GM12878 (cell line): Measurements from ENCODE around the gene GPC6. TPM values are rescaled to one million over a fixed set of nuclear protein-coding genes. Genes with fewer than 3 reads are reported as not detected.

ENCODE experiments used
- ATAC-seq: fragments of 200-7000 bp; cut with Tn5 transposase; 3 replicates; pipeline ENCODE4 v1.9.1; 2020; ENCODE audit warnings: mild to moderate bottlenecking, moderate library complexity
- BruUV-seq: library from RNA; stranded (reverse); fragments of 400-500 nt; replicated peaks from 2 replicates; lab custom pipeline; 2021; lab: Mats Ljungman, UMichigan
- CTCF ChIA-PET: fragments of 300-600 bp; sonication (Branson Sonifier 250); formaldehyde crosslinking; extraction: SDS; loops from one replicate; lab custom pipeline; 2021; ENCODE audit warnings: inconsistent platforms; lab: Yijun Ruan, JAX
- POLR2A ChIA-PET: fragments of 350-600 bp; formaldehyde crosslinking; extraction: SDS; loops from one replicate; lab custom pipeline; 2021; ENCODE audit warnings: inconsistent platforms; lab: Charles Lee
- RAD21 ChIA-PET: fragments of 300-600 bp; sonication (Branson Sonifier 250); formaldehyde crosslinking; loops from one replicate; lab custom pipeline; 2023; ENCODE audit warnings: antibody characterized with exemption; ENCODE audit not compliant: unreplicated experiment; lab: Charles Lee
- SMC1A ChIA-PET: fragments of 300-600 bp; sonication (Branson Sonifier 250); formaldehyde crosslinking; loops from one replicate; lab custom pipeline; 2023; ENCODE audit not compliant: unreplicated experiment, uncharacterized antibody; lab: Charles Lee
- DNase-seq: peaks from one replicate; pipeline ENCODE4 v3.0.0-alpha.2; 2011; ENCODE audit warnings: low read depth, low spot score
- FAIRE-seq: peaks from 3 replicates; lab custom pipeline; 2011; peaks lifted over from hg19 to GRCh38; lab: Jason Lieb, UNC
- H2AFZ ChIP-seq: 2 replicates; pipeline ENCODE4 v1.6.0; 2011; ENCODE audit warnings: low read depth, low read length, control low read depth; ENCODE audit not compliant: control insufficient read depth
- H3K27ac ChIP-seq: 2 replicates; pipeline ENCODE4 v1.5.1; 2011; ENCODE audit warnings: control low read depth; ENCODE audit not compliant: control insufficient read depth, insufficient read depth
- H3K27me3 ChIP-seq, 2 experiments: replicated peaks in 1 of 2; 2 replicates each; pipeline versions ENCODE4 v1.6.0 to v1.6.1; 2011; ENCODE audit warnings: low read length in 1 of 2; ENCODE audit not compliant: control insufficient read depth in 2 of 2, insufficient read depth in 2 of 2
- H3K36me3 ChIP-seq, 2 experiments: 2 replicates each; pipeline ENCODE4 v1.5.1; 2011; ENCODE audit warnings: low read length in 1 of 2; ENCODE audit not compliant: control insufficient read depth in 2 of 2, insufficient read depth in 2 of 2
- H3K4me1 ChIP-seq: 2 replicates; pipeline ENCODE4 v1.6.1; 2011; ENCODE audit warnings: mild to moderate bottlenecking, low read length, moderate library complexity, mixed read lengths; ENCODE audit not compliant: control insufficient read depth, insufficient read depth
- H3K4me2 ChIP-seq: 2 replicates; pipeline ENCODE4 v1.6.0; 2011; ENCODE audit warnings: control low read depth; ENCODE audit not compliant: control insufficient read depth, insufficient read depth
- H3K4me3 ChIP-seq: fragments of 200-600 bp; sonication (generic); 2 replicates; pipeline ENCODE4 v1.5.1; 2016
- H3K79me2 ChIP-seq: 2 replicates; pipeline ENCODE4 v1.6.0; 2011; ENCODE audit warnings: low read length; ENCODE audit not compliant: control insufficient read depth, insufficient read depth
- H3K9ac ChIP-seq: 2 replicates; pipeline ENCODE4 v1.8.0; 2011; ENCODE audit warnings: low read length, control low read depth, mixed read lengths; ENCODE audit not compliant: control insufficient read depth, insufficient read depth
- H3K9me3 ChIP-seq: replicated peaks from 3 replicates; pipeline ENCODE4 v1.5.1; 2011; ENCODE audit warnings: mild to moderate bottlenecking, low read length; ENCODE audit not compliant: control insufficient read depth, insufficient read depth
- H4K20me1 ChIP-seq: 2 replicates; pipeline ENCODE4 v1.6.0; 2011; ENCODE audit not compliant: control insufficient read depth, insufficient read depth
- DPF2 ChIP-seq: fragments of 450-650 bp; IDR thresholded peaks from 2 replicates; pipeline ENCODE4 v1.6.1; 2017; ENCODE audit warnings: mild to moderate bottlenecking
- IKZF2 ChIP-seq, 2 experiments: fragments of 450-650 bp; IDR thresholded peaks; 2 replicates each; pipeline ENCODE4 v1.6.1; 2017; ENCODE audit warnings: mild to moderate bottlenecking in 2 of 2, moderate library complexity in 2 of 2
- NR2C1 ChIP-seq: fragments of 450-650 bp; IDR thresholded peaks from 2 replicates; pipeline ENCODE4 v1.6.1; 2017; ENCODE audit warnings: antibody characterized with exemption, mild to moderate bottlenecking, moderate library complexity
- NR2C2 ChIP-seq: IDR thresholded peaks from 2 replicates; pipeline ENCODE4 v1.6.1; 2011; ENCODE audit warnings: borderline replicate concordance, low read depth; ENCODE audit not compliant: control insufficient read depth, insufficient read length
- STAT3 ChIP-seq: IDR thresholded peaks from 2 replicates; pipeline ENCODE4 v1.6.1; 2011; ENCODE audit warnings: low read depth, low read length, improper control_type of control experiment
- TCF12 ChIP-seq: IDR thresholded peaks from 2 replicates; pipeline ENCODE4 v1.6.1; 2011; ENCODE audit warnings: low read depth, mild to moderate bottlenecking, low read length
- ZBTB11 ChIP-seq: fragments of 450-650 bp; formaldehyde crosslinking; IDR thresholded peaks from 2 replicates; pipeline ENCODE4 v1.5.0; 2022; ENCODE audit warnings: mild to moderate bottlenecking, missing genetic modification characterization
- ZNF207 ChIP-seq: fragments of 450-650 bp; IDR thresholded peaks from 2 replicates; pipeline ENCODE4 v1.6.1; 2014; ENCODE audit warnings: antibody characterized with exemption, mild to moderate bottlenecking, borderline replicate concordance
- ZNF217 ChIP-seq: fragments of 450-650 bp; IDR thresholded peaks from 2 replicates; pipeline ENCODE4 v1.6.1; 2017; ENCODE audit warnings: antibody characterized with exemption, mild to moderate bottlenecking
- whole genome bisulfite sequencing: methylation state at CpG from one replicate; pipeline ENCODE4 v1.1.6; 2016; ENCODE audit warnings: low lambda C conversion rate; ENCODE audit not compliant: insufficient replicate concordance, insufficient coverage; ENCODE audit errors: missing lambda C conversion rate; 5-methylcytosine and 5-hydroxymethylcytosine counted together
- in situ Hi-C: fragments of 300-500 bp; cut with MboI; formaldehyde crosslinking; loops from 9 replicates; pipeline ENCODE4 v1.14.3; 2018; ENCODE audit warnings: mixed read lengths
- intact Hi-C: fragments of 100-400 bp; cut with micrococcal nuclease; formaldehyde crosslinking; loops from one replicate; pipeline ENCODE4 v1.14.2; 2022; ENCODE audit not compliant: unreplicated experiment
- polyA plus RNA-seq, 11 experiments: library from polyadenylated mRNA; depleted of rRNA in 4 of 11; unstranded in 6 of 11; stranded (reverse) in 5 of 11; fragments of >200 nt; fragmentation: Nextera tagmentation in 4 of 11; fragmentation: Illumina TruSeq in 1 of 11; extraction: Ambion mirVana in 4 of 11; extraction: Trizol in 1 of 11; gene quantifications; 1 replicate in 1 of 11; 2 replicates in 10 of 11; pipeline versions ENCODE4 v1.2.1 to v1.2.3, GENCODE V29; 2011 to 2016; ENCODE audit warnings: inconsistent platforms in 2 of 11, missing spikeins in 2 of 11, low read depth in 1 of 11
- total RNA-seq, 4 experiments: library from RNA; depleted of rRNA in 3 of 4; stranded (reverse); fragments of >200 nt in 3 of 4; fragmentation: Illumina TruSeq in 1 of 4; extraction: Trizol in 1 of 4; gene quantifications; 2 replicates each; pipeline versions ENCODE4 v1.2.1 to v1.2.3, GENCODE V29; 2013 to 2021
- TF ChIP-seq, protein P1 (sequence below): IDR thresholded peaks from 2 replicates; pipeline ENCODE4 v1.6.1; 2011; ENCODE audit warnings: borderline replicate concordance, low read depth, mild to moderate bottlenecking, moderate library complexity, low read length; ENCODE audit not compliant: insufficient read depth, poor library complexity, severe bottlenecking
- TF ChIP-seq, protein P2 (sequence below): IDR thresholded peaks from 2 replicates; pipeline ENCODE4 v1.6.1; 2011; ENCODE audit warnings: borderline replicate concordance, low read depth, mild to moderate bottlenecking, moderate library complexity, mixed read lengths, low read length; ENCODE audit not compliant: insufficient read depth; ENCODE audit errors: extremely low read length

Gene GPC6
- total and polyA plus RNA-seq, 10 of the 15 experiments (the other 5 are each of a cell fraction or from before 2014, with no cell fraction given), result 0.03 to 0.04 (median 0.03) TPM; not detected in 7

- no peaks in the 10 kb centered on the region for H3K36me3 ChIP-seq
- TF ChIP-seq NR2C1 (no peak), ZNF217 (no peak), DPF2 (no peak)
- TF ChIP-seq, protein P1, sequence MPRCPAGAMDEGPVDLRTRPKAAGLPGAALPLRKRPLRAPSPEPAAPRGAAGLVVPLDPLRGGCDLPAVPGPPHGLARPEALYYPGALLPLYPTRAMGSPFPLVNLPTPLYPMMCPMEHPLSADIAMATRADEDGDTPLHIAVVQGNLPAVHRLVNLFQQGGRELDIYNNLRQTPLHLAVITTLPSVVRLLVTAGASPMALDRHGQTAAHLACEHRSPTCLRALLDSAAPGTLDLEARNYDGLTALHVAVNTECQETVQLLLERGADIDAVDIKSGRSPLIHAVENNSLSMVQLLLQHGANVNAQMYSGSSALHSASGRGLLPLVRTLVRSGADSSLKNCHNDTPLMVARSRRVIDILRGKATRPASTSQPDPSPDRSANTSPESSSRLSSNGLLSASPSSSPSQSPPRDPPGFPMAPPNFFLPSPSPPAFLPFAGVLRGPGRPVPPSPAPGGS, result no peak
- H3K4me3 ChIP-seq, result no peak overlapping the region
- ChIA-PET POLR2A (no interaction called here), RAD21 (no interaction called here), CTCF (no interaction called here), SMC1A (interaction anchor here (1.2 kb wide), 1 partner anchor 12 kb away, joined by 3 read pairs; no protein-coding TSS in a partner anchor)
- no peaks in the 10 kb centered on the region for H3K9me3 ChIP-seq
- 0% methylated on average over 1 of the region's 1 CpG for WGBS
- DNase-seq, result no peak
- H3K27me3 ChIP-seq, result no peaks in the 10 kb centered on the region
- intact Hi-C loops (no loop called here), in situ Hi-C loops (no loop called here)
- H4K20me1 ChIP-seq, result no peaks in the 10 kb centered on the region
- H3K4me2 ChIP-seq, result no peak overlapping the region
- FAIRE-seq, result no peak
- no peak overlapping the region for H3K27ac ChIP-seq
- no peak overlapping the region for H3K9ac ChIP-seq
- no peak for ATAC-seq
- H3K79me2 ChIP-seq, result no peaks in the 10 kb centered on the region
- H3K4me1 ChIP-seq, result no peaks in the 10 kb centered on the region
- no TSS peak for BruUV-seq
- H2AFZ ChIP-seq, result no peak overlapping the region
Observed at GRCh38 chr13:93778548-93778947, 551.9 kb downstream of the GPC6 start.

DNA sequence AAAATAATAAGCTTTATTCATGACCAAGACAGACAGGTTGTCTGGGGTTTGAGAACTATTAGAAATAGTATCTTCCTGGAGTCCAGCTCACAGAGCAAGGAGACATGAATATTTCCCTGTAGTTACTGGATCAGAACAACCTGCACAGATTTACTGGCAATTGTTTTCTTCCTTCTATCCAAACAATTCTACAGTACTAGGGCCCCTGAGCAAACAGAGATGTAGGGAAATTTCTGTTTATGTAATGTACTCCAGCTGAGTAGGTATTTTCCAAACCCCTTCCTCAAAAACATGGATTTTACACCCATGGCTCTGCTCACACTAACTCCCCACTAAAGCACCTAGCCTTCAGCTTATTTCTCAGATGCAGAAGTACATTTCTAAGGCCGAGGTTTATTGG, 557.6 kb downstream of the GPC6 start:
- Histone ChIP-seq H3K9ac (no peak overlapping the region), H2AFZ (no peak overlapping the region), H3K36me3 (no peaks in the 10 kb centered on the region), H4K20me1 (no peaks in the 10 kb centered on the region), H3K27ac (no peak overlapping the region), H3K4me2 (no peak overlapping the region), H3K27me3 (no peaks in the 10 kb centered on the region), H3K4me1 (no peaks in the 10 kb centered on the region), H3K79me2 (no peaks in the 10 kb centered on the region), H3K9me3 (no peaks in the 10 kb centered on the region), H3K4me3 (no peak overlapping the region)
- DNase-seq (no peak), ATAC-seq (no peak), FAIRE-seq (no peak)
- ChIA-PET SMC1A (no interaction called here), RAD21 (no interaction called here), POLR2A (no interaction called here), CTCF (no interaction called here)
- intact Hi-C loops, result no loop called here
- WGBS, result 0% methylated on average over 1 of the region's 1 CpG
- BruUV-seq, result no TSS peak
- in situ Hi-C loops, result no loop called here
- TF ChIP-seq NR2C2, result no peak
- TF ChIP-seq, protein P2, sequence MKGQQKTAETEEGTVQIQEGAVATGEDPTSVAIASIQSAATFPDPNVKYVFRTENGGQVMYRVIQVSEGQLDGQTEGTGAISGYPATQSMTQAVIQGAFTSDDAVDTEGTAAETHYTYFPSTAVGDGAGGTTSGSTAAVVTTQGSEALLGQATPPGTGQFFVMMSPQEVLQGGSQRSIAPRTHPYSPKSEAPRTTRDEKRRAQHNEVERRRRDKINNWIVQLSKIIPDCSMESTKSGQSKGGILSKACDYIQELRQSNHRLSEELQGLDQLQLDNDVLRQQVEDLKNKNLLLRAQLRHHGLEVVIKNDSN, result no peak
- TF ChIP-seq ZBTB11 (CRISPR knock-in tag), result no peak
- no peak for TF ChIP-seq ZNF207
- no peak for TF ChIP-seq TCF12
- no peak for TF ChIP-seq STAT3
- no peak for TF ChIP-seq IKZF2 (IDR thresholded peaks at IDR 0.05)
